Ishikawa (cell line): ENCODE data around the gene PAPLN.

Experiments used
- CEBPB ChIP-seq: IDR thresholded peaks from 2 replicates; pipeline ENCODE4 v1.6.1; 2012
- EP300 ChIP-seq: IDR thresholded peaks from 2 replicates; pipeline ENCODE4 v1.6.1; 2012; ENCODE audit warnings: borderline replicate concordance
- MAX ChIP-seq: IDR thresholded peaks from 2 replicates; pipeline ENCODE4 v1.6.1; 2012
- NFIC ChIP-seq: IDR thresholded peaks from 2 replicates; pipeline ENCODE4 v1.6.1; 2012
- RAD21 ChIP-seq: IDR thresholded peaks from 2 replicates; pipeline ENCODE4 v1.6.1; 2012; ENCODE audit warnings: low read depth
- TAF1 ChIP-seq: IDR thresholded peaks from 2 replicates; pipeline ENCODE4 v1.6.1; 2012; ENCODE audit warnings: low read depth, mild to moderate bottlenecking
- TCF12 ChIP-seq: IDR thresholded peaks from 2 replicates; pipeline ENCODE4 v1.6.1; 2012; ENCODE audit warnings: low read depth
- TEAD4 ChIP-seq: IDR thresholded peaks from 2 replicates; pipeline ENCODE4 v1.6.1; 2012
- YY1 ChIP-seq: IDR thresholded peaks from 2 replicates; pipeline ENCODE4 v1.6.1; 2012; ENCODE audit warnings: low read depth
- ZBTB7A ChIP-seq: IDR thresholded peaks from 2 replicates; pipeline ENCODE4 v1.6.1; 2012; ENCODE audit warnings: low read depth
- TF ChIP-seq, protein P1 (sequence below): IDR thresholded peaks from 2 replicates; pipeline ENCODE4 v1.6.1; 2012; ENCODE audit warnings: low read depth, mild to moderate bottlenecking

GRCh38 chr14:73258076-73258475 is 20.8 kb downstream of the PAPLN start:
- TF ChIP-seq RAD21, result no peak
- TF ChIP-seq ZBTB7A, result no peak
- TF ChIP-seq EP300, result no peak
- TF ChIP-seq TCF12, result no peak
- TF ChIP-seq MAX, result no peak
- TF ChIP-seq, protein P1, sequence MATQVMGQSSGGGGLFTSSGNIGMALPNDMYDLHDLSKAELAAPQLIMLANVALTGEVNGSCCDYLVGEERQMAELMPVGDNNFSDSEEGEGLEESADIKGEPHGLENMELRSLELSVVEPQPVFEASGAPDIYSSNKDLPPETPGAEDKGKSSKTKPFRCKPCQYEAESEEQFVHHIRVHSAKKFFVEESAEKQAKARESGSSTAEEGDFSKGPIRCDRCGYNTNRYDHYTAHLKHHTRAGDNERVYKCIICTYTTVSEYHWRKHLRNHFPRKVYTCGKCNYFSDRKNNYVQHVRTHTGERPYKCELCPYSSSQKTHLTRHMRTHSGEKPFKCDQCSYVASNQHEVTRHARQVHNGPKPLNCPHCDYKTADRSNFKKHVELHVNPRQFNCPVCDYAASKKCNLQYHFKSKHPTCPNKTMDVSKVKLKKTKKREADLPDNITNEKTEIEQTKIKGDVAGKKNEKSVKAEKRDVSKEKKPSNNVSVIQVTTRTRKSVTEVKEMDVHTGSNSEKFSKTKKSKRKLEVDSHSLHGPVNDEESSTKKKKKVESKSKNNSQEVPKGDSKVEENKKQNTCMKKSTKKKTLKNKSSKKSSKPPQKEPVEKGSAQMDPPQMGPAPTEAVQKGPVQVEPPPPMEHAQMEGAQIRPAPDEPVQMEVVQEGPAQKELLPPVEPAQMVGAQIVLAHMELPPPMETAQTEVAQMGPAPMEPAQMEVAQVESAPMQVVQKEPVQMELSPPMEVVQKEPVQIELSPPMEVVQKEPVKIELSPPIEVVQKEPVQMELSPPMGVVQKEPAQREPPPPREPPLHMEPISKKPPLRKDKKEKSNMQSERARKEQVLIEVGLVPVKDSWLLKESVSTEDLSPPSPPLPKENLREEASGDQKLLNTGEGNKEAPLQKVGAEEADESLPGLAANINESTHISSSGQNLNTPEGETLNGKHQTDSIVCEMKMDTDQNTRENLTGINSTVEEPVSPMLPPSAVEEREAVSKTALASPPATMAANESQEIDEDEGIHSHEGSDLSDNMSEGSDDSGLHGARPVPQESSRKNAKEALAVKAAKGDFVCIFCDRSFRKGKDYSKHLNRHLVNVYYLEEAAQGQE, result no peak
- no peak for TF ChIP-seq CEBPB
- no peak for TF ChIP-seq YY1
- TF ChIP-seq NFIC, result no peak
- no peak for TF ChIP-seq TAF1
- no peak for TF ChIP-seq TEAD4
